ENCODE measurements around the gene CAMKK1.

DNA sequence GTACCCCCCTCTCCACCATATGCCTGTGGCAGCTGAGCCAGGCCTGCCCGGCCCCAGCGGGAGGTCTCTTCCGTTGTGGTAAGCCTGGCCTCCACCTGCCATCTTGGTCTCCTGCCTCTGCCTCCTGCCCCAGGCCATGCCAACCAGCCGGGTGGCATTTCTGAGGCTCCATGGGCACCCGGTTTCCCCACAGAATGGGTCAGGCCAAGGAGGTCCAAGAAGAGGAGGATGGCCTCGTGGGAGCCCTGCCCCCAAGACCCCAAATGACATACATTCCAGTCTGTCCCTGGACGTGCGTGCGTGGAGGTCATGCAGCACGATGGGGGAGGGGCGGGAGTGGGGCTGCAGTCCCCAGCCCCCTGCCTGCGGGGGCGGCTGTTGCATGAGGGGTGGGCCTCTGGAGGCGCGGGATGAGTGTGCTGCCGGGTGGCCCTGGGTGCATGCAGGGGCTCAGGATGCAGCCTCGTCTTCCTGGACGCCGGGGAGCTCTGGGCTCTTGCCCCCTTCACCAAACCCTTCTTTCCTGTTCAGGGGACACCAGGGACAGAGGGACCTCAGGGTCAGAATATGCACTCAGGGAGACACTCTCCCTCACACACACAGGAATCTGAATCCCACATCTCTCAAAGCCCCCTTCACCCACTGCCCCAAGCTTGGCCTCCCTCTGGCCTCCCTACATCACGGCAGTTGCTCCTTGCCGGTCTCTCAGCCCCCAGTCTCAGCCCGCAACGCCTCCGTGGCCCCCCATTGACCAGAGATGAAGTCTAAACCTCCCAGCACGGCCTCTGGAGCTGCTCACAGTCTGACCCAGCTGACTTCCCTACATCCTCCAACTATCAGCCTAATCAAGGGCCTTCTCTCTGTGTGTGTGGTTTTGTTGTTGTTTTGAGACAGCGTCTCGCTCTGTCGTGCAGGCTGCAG, 30.8 kb downstream of the CAMKK1 start:
- TF ChIP-seq POLR2AphosphoS5 (IDR thresholded peaks at IDR 0.05; ENCODE audit: borderline replicate concordance, low read depth, low read length), result no peak
- no peak for TF ChIP-seq EZH2 (IDR thresholded peaks at IDR 0.05)

Data from SK-N-MC (cell line).